Hematopoietic multipotent progenitor cell treated with erythropoietin and hydrocortisone succinate and interleukin-3 and kit ligand, for 6 days (in vitro differentiated cells): Measurements from ENCODE around the gene ZNF620.
"Not testable (repeated sequence)": the region's sequence is repeated elsewhere in the genome, so short reads cannot be mapped to it uniquely, and the experiment has no call there.

Source experiments
- DNase-seq: peaks from one replicate; pipeline ENCODE4 v3.0.0-alpha.2; 2015

Gene ZNF620

DNA sequence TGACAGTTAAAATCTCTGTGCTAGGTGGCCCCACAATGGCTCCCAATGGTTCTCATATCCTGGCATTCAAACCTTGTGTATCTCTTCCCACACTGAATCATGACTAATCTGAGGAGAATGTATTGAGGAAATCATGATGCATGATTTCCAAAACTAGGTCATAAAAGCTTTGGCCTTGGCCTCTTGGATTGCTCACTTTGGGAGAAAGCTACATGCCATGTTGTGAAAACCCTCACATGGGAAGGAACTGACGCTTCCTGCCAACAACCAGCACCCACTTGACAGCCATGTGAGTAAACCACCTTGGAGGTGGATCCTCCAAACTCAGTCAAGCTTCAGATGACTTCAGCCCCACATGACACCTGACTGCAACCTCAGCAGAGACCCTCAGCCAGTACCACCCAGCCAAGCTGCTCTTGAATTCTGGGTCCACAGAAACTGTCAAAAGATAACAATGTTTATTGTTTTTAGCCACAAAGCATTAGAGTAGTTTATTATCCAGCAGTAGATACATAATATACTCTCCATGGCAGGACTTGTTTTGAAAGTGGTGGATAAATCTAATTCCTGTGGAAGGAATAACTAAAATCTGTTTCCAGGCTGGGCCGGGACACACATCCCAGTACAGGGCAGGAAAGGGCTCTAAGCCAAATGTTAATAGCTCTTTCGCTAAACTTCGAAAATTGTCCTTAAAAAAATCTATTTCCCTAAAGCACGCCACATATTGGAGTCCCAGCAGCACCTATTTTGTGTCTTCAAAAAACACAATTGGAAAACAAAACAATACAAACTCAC is 1.0 kb upstream of the ZNF620 start:
- DNase-seq, result peak; percentile 15

DNA sequence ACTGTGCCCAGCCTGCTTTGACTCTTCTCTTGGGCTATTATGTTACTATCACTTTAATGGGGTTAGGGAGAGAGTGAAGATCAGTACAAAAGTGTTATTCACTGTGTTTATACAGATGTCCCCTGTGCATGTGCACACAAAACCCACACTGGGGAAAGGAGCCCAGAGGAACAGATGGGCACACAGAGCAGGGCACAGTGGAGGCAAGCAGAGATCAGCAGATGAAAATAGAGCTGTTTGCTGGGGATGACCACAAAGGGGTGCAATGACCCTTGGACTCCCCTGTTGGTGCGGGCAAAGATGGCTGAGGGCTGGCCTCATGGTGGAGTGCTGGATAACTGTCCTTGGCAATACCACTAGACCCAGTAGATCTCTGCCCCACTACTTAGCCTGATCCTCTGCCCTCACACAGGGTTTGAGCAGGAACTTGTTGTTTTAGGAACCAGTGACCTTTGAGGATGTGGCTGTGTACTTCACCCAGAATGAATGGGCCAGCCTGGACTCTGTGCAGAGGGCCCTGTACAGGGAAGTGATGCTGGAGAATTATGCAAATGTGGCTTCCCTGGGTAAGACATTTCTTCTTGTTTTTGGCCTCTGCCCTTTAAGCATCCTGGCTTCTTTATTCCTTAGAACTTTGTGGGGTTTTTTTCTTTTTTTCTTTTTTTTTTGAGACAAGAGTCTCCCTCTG is 5.3 kb downstream of the ZNF620 start:
- no peak for DNase-seq

DNA sequence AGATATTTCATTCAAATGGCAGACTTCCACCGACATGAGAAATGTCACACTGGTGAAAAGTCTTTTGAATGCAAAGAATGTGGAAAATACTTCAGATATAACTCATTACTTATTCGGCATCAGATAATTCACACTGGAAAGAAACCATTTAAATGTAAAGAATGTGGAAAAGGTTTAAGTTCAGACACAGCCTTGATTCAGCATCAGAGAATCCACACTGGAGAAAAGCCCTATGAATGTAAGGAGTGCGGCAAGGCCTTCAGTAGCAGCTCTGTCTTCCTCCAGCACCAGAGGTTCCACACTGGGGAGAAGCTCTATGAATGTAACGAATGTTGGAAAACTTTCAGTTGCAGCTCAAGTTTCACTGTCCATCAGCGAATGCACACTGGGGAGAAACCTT is 10.4 kb downstream of the ZNF620 start:
- no peak for DNase-seq

DNA sequence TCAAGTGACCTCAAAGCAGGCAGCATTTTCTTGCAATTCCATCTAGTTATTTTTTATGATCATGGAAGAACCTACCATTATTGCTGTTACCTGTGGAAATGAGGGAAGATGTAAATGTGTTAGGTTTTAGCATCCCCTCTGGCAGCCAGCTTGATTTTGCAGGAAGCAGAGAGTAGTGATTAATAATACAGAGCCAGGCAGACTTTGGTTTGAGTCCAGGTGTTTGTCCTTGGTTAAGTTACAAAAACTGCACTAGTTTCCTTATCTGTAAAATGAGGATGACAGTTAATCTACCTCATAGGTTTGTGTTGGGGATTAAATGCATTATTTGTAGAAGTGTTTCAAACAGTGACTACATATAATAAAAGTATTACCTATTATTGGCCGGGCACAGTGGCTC is 12.2 kb downstream of the ZNF620 start:
- DNase-seq, result no peak

DNA sequence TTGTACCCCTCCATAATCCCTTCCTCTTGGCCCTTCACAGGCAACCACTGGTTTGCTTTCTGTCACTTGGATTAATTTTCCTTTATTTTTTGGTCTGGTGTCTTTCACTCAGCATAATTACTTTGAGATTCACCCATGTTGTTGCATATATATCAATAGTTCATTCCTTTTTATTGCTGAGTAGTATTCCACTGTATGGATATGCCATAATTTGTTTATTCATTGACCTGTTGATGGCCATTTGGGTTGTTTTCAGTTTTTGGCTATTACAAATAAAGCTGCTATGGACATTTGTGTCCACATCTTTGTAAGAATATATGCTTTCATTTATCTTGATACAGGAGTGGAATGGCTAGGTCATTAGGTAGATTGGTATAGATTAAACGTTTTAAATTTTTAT is 13.0 kb downstream of the ZNF620 start:
- DNase-seq, result no peak

DNA sequence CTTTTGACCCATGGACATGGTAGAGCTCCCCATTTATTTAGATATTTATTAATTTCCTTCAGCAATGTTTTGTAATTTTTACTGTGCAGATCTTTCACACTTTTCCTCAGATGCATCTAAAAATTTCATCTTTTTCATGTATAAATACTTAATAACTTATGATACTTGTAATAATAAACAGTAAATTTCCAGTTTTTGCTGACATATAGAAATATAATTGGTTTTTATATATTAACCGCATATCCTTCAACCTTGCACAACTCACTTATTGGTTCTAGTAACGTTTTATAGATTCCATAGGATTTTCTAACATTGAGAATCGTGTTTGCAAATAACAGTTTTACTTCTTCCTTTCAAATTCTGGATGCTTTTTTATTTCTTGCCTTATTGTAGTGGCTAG is 15.4 kb downstream of the ZNF620 start:
- DNase-seq, result no peak

DNA sequence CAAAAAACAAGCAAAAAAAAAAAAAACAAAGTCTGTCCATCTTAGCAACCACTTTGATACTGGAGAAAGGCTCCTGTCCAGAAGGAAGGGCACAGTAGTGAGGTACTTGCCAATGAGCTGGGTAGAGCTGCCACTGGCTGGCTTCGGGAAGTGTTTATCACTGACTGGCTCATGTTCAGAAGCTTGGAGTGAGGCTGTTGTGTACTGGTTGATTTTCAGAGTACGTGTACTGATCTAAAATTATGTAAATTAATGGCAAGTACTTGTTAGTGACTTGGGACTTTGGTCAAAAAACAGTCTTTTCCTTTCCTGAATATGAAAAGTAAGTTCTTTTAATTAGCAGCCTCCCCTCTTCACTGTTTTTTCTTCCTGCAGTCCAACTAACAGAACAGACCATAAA is 17.9 kb downstream of the ZNF620 start:
- DNase-seq, result peak; percentile 43

DNA sequence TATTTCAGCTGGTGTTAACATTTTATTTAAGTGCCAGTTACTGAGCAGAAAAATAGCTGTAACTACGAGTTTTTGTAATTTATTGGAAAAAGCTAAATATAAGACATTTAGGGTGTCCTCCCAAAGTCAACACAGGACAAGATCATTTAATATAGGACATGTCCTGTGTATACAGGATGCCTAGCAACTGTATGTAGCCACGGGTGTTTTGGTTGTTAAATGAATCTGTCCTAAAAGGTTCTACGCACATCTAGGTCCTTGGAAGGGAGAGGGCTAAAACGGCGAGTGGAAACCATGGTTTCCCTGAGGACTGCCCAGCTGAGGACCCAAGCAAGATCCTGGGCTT is 18.4 kb downstream of the ZNF620 start:
- DNase-seq, result no peak

DNA sequence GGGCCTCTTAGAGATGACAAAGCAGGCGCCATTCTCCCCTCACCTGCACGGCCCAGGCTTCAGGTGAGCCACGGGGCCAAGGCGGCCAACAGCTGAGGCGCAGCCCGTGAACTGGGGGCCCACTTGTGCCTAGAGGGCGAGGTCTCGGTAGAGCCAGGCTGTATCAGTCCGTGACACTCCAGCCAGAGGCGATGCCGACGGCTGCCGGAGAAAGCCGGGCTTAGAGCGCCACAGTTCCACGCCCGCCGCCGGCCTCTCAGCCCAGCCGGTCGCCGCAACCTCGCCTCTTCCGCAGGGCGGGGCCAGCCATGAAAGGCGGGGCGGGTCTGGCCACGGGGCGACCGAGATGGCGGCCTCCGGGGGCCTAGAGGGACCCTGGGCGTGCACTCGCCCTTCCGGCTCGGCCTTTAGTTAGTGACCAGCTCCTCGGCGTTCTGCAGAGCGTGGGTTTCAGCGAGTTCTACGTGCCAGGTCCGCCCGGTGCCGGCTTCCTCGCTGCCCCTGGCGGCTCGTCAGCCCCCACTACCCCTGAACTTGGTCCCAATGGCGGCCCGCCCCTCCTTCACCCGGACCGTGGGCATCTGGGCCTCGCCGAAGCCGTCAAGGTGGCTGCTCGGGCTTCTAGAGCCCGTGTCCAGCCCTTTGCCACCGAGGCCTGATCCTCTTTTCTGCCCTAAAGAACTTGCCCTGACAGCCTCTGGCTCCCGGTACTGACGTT is 18.9 kb downstream of the ZNF620 start, which contains the start of gene ZNF621:
Gene ZNF621, plus strand, starts transcription at position 393 of the 718 bp plus-strand sequence. CDS start 881 bp downstream, outside the sequence.
- peak; percentile 94 for DNase-seq

DNA sequence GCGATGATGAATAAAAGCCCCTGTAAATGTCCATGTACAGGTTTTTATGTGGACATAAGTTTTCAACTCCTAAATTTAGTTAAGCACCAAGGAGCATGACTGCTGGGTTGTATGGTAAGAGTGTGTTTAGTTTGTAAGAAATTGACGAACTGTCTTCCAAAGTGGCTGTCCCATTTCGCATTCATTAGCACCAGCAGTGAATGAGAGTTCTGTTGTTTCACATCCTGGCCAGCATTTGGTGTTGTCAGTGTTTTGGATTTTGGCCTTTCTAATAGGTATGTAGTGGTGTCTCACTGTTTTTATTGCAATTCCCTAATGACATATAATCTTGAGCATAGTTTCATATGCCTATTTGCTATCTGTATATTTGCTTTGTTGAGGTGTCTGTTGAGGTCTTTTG is 22.6 kb downstream of the ZNF620 start:
- no peak for DNase-seq

DNA sequence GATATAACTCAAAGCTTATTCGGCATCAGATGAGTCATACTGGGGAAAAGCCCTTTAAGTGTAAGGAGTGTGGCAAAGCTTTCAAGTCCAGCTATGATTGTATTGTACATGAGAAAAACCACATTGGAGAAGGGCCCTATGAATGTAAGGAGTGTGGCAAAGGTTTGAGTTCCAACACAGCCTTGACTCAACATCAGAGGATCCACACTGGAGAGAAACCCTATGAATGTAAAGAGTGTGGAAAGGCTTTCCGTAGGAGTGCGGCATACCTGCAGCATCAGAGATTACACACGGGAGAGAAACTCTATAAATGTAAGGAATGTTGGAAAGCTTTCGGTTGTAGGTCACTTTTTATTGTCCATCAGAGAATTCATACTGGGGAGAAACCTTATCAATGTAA is 26.4 kb downstream of the ZNF620 start:
- DNase-seq, result no peak

DNA sequence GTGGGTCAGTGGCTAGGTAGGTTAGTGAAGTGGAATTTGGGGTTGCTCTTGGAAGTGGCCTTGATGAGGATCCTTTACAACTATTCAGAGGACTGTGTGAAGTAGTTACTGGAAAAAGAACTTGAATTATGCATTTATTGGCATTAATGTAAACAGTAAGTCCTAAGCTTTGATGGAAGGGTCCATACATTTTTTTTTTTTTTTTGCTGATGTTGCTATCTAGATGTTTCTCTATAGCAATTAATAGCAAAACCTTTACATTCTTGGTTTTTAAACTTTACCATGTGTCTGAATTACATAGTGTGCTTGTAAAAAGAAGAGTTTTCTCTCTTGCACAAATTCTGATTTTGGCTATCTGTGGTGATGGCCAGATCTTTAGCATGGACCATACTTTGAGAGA is 28.4 kb downstream of the ZNF620 start:
- DNase-seq, result no peak

DNA sequence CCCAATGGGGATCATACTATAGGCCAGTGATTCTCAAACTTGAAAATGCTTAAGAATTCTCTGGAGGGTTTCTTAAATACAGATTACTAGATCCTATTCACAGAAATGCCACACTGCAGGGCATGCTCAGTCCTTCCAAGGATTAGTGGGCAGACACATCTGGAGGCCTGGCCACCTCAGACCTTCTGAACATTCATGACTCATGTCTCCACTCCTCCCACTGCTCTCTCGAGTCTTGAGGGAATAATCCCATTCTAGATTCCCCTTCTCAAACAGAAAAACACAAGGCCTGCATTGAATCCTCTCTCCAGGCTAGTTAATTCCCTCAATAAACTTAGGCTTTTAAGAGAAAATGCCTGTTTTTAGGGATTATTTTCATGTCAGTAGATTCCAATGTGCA is 41.0 kb downstream of the ZNF620 start:
- no peak for DNase-seq

DNA sequence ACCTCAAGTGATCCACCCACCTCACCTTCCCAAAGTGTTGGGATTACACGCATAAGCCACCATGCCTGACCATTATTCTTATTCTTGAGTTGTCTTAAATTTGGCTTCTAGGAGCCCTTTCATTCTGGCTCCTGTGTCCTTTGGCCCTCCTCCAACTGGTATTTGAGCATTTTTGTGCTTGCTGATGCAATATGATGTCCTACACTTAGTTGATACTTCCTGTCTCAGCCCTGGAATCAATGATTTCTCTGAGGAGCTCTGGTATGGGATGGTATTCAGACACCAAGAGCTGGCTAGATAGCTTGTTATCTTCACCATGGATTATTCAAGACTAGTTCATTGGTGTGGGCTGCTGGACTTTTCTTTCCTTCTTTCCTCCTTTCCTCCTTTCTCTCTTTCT is 44.3 kb downstream of the ZNF620 start:
- no peak for DNase-seq

DNA sequence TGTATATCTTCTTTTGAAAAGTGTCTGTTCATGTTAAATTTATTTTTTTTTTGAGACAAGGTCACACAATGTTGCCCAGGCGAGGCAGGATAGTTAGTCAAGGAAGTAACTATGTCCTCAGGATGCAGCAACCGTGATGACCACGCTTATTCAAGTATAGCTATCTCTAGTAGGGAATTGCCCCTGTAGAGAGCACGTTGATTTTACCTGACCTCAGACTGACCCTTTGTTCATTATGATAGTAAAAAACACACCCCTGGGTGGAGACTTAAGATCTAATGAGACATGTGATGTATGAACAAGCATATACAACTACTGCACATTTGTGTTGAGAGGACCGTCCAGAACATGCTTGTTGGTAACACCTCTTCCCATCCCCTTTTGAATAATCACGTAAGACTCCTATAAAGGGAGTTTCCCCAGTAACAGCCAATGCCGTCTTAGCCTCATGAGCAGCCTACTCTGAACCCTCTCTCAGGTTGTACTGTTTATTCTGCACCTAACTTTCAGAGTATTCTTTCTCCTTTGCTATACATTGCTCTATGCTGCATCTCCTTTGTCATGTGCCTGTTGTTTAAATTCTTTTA is 51.8 kb downstream of the ZNF620 start:
- no peak for DNase-seq

DNA sequence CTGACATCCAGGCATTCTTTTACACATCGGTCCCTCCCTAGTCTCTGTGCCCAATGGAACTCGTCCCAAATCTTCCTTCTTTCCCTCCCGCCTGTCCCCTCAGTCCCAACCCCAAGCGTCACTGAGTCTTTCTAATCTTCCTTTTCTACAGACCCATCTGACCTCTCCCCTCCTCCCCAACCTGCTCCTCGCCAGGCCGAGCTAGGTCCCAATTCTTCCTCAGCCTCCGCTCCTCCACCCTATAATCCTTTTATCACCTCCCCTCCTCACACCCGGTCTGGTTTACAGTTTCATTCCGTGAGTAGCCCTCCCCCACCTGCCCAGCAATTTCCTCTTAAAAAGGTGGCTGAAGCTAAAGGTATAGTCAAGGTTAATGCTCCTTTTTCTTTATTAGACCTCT is 56.6 kb downstream of the ZNF620 start:
- DNase-seq, result not testable (repeated sequence)

DNA sequence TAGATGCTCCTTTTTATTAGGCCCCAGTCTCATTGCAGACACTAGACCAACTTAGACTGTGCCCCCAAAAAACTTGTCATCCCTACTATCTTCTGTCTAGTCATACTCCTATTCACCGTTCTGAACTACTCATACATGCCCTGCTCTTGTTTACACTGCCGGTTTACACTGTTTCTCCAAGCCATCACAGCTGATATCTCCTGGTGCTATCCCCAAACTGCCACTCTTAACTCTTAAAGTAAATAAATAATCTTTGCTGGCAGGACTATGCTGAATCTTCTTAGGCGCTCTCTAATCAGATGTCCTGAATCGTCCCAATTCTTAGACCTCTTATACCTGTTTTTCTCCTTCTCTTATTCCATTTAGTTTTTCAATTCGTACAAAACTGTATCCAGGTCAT is 59.8 kb downstream of the ZNF620 start:
- not testable (repeated sequence) for DNase-seq

DNA sequence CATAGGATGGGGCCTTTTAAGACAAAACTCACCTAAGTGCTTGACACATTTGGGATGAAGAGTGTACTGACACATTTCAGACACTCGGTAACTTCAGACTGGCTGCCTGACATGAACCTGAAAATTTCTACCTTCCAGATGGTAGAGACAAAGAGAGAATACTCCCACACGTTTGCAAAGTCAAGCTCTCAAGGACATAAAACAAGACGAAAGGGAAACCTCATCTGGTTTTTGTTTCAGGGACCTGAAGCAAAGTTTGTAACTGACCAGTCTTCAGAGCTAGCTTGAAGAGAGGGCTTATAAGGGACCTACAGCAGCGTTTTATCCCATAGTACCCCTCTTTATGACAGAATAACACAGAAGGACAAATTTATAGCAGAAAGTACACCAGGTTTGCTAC is 60.9 kb downstream of the ZNF620 start:
- no peak for DNase-seq
